Neural cell (in vitro differentiated cells): ENCODE results near the gene HMGXB4. TPM values are rescaled to one million over a fixed set of nuclear protein-coding genes. Genes with fewer than 3 reads are reported as not detected.

Experiments used
- H2AFZ ChIP-seq: fragments of 200-600, 300-800 bp; sonication (generic), shearing (Covaris generic); 2 replicates; pipeline ENCODE4 v1.6.0; 2014; ENCODE audit warnings: low read depth, mild to moderate bottlenecking, antibody characterized with exemption, low read length, moderate library complexity
- H3F3A ChIP-seq: fragments of 200-600 bp; shearing (Covaris generic); 2 replicates; pipeline ENCODE4 v1.6.1; 2016; ENCODE audit warnings: mild to moderate bottlenecking, moderate library complexity, mixed read lengths, antibody characterized with exemption, low read length; ENCODE audit not compliant: insufficient read depth, poor library complexity, severe bottlenecking
- H3K27ac ChIP-seq: fragments of 200-600, 300-800 bp; sonication (generic), shearing (Covaris generic); 2 replicates; pipeline ENCODE4 v1.5.1; 2014; ENCODE audit warnings: mild to moderate bottlenecking, low read length, moderate library complexity
- H3K27me3 ChIP-seq: fragments of 300-800, 200-600 bp; sonication (generic), shearing (Covaris generic); 2 replicates; pipeline ENCODE4 v1.6.0; 2014; ENCODE audit warnings: mild to moderate bottlenecking, low read depth, low read length, moderate library complexity; ENCODE audit not compliant: insufficient read depth
- H3K36me3 ChIP-seq: fragments of 300-800, 200-600 bp; sonication (generic), shearing (Covaris generic); 2 replicates; pipeline ENCODE4 v1.5.1; 2014; ENCODE audit warnings: mild to moderate bottlenecking, antibody characterized with exemption, low read length, moderate library complexity; ENCODE audit not compliant: insufficient read depth
- H3K4me2 ChIP-seq: fragments of 300-800, 200-600 bp; sonication (generic), shearing (Covaris generic); 2 replicates; pipeline ENCODE4 v1.6.0; 2014; ENCODE audit warnings: mild to moderate bottlenecking, low read length
- H3K4me3 ChIP-seq: fragments of 300-800, 200-600 bp; sonication (generic), shearing (Covaris generic); 2 replicates; pipeline ENCODE4 v1.5.1; 2014; ENCODE audit warnings: mild to moderate bottlenecking, low read length, moderate library complexity
- H3K79me2 ChIP-seq: fragments of 200-600 bp; shearing (Covaris generic); replicated peaks from 2 replicates; pipeline ENCODE4 v1.6.0; 2014; ENCODE audit warnings: mild to moderate bottlenecking, low read length, moderate library complexity; ENCODE audit not compliant: insufficient read depth
- H3K9ac ChIP-seq: fragments of 300-800, 200-600 bp; sonication (generic), shearing (Covaris generic); 2 replicates; pipeline ENCODE4 v1.6.1; 2016; ENCODE audit warnings: mild to moderate bottlenecking, low read length, mixed read lengths
- H3K9me2 ChIP-seq: fragments of 200-600 bp; shearing (Covaris generic); 2 replicates; pipeline ENCODE4 v1.6.1; 2016; ENCODE audit warnings: mild to moderate bottlenecking, low read length, mixed read lengths; ENCODE audit not compliant: insufficient read depth
- H3K9me3 ChIP-seq: fragments of 200-600, 300-800 bp; sonication (generic), shearing (Covaris generic); 2 replicates; pipeline ENCODE4 v1.6.1; 2016; ENCODE audit warnings: mild to moderate bottlenecking, mixed run types, low read length, moderate library complexity, mixed read lengths
- H4K20me1 ChIP-seq: fragments of 200-600 bp; shearing (Covaris generic); 2 replicates; pipeline ENCODE4 v1.6.1; 2016; ENCODE audit warnings: mild to moderate bottlenecking, mixed run types; ENCODE audit not compliant: insufficient read depth
- CTCF ChIP-seq: fragments of 450-650 bp; IDR thresholded peaks from 2 replicates; pipeline ENCODE4 v1.5.1; 2014; ENCODE audit warnings: antibody characterized with exemption, mild to moderate bottlenecking, moderate library complexity; ENCODE audit not compliant: poor library complexity, severe bottlenecking
- EP300 ChIP-seq: fragments of 450-650 bp; conservative IDR thresholded peaks from 2 replicates; pipeline ENCODE4 v1.6.1; 2014; ENCODE audit warnings: antibody characterized with exemption, mild to moderate bottlenecking, moderate library complexity; ENCODE audit not compliant: poor library complexity, severe bottlenecking
- EZH2 ChIP-seq: fragments of 200-600, 300-800 bp; shearing (Covaris generic), sonication (generic); IDR thresholded peaks from 2 replicates; pipeline ENCODE4 v1.6.1; 2014; ENCODE audit warnings: antibody characterized with exemption, low read length, borderline replicate concordance, mild to moderate bottlenecking; ENCODE audit not compliant: insufficient read depth, poor library complexity, severe bottlenecking
- MXI1 ChIP-seq: fragments of 450-650 bp; conservative IDR thresholded peaks from 2 replicates; pipeline ENCODE4 v1.6.1; 2014; ENCODE audit warnings: antibody characterized with exemption, mild to moderate bottlenecking; ENCODE audit not compliant: poor library complexity, severe bottlenecking
- POLR2AphosphoS5 ChIP-seq: IDR thresholded peaks from 2 replicates; pipeline ENCODE4 v1.6.1; 2012
- RAD21 ChIP-seq: fragments of 450-650 bp; conservative IDR thresholded peaks from 2 replicates; pipeline ENCODE4 v1.6.1; 2014; ENCODE audit warnings: antibody characterized with exemption, mild to moderate bottlenecking, moderate library complexity
- REST ChIP-seq: IDR thresholded peaks from 2 replicates; pipeline ENCODE4 v1.6.1; 2012; ENCODE audit warnings: borderline replicate concordance
- SMC3 ChIP-seq: fragments of 450-650 bp; conservative IDR thresholded peaks from 2 replicates; pipeline ENCODE4 v1.6.1; 2014; ENCODE audit warnings: antibody characterized with exemption, mild to moderate bottlenecking, moderate library complexity; ENCODE audit not compliant: poor library complexity
- TAF1 ChIP-seq: IDR thresholded peaks from 2 replicates; pipeline ENCODE4 v1.6.1; 2012; ENCODE audit warnings: low read depth
- polyA plus RNA-seq: library from polyadenylated mRNA; depleted of rRNA; stranded (reverse); fragments of >200 nt; gene quantifications from 2 replicates; pipeline ENCODE4 v1.2.3, GENCODE V29; 2014

The HMGXB4 gene
- polyA plus RNA-seq, 1 donor from 2014 or later = 20.0 TPM

GRCh38 chr22:35319244-35319985 lies 62.1 kb downstream of the HMGXB4 start:
- Histone ChIP-seq H3K36me3 (no peaks in the 10 kb centered on the region), H2AFZ (no peak overlapping the region), H3K27me3 (no peaks in the 10 kb centered on the region), H3K9me2 (no peaks in the 10 kb centered on the region), H3K4me3 (no peak overlapping the region), H3K27ac (no peak overlapping the region), H3K9me3 (no peaks in the 10 kb centered on the region), H3K9ac (no peak overlapping the region), H4K20me1 (no peaks in the 10 kb centered on the region), H3F3A (no peaks in the 10 kb centered on the region), H3K79me2 (no peaks in the 10 kb centered on the region), H3K4me2 (no peak overlapping the region)
- TF ChIP-seq POLR2AphosphoS5 = no peak
- TF ChIP-seq TAF1 = no peak
- TF ChIP-seq EZH2 = no peak
- no peak for TF ChIP-seq CTCF
- TF ChIP-seq SMC3 = no peak
- no peak for TF ChIP-seq EP300
- no peak for TF ChIP-seq REST

GRCh38 chr22:35322126-35322525 lies 64.8 kb downstream of the HMGXB4 start:
- TF ChIP-seq MXI1 (no peak), POLR2AphosphoS5 (no peak), TAF1 (no peak), RAD21 (no peak), REST (no peak)

More at GRCh38 chr22:35322126-35322525, 64.8 kb downstream of the HMGXB4 start:
- Histone ChIP-seq H3K9me2 (no peaks in the 10 kb centered on the region), H3K4me2 (no peak overlapping the region), H3K27ac (no peak overlapping the region), H4K20me1 (no peaks in the 10 kb centered on the region), H3K9me3 (no peaks in the 10 kb centered on the region), H2AFZ (no peak overlapping the region), H3K27me3 (no peaks in the 10 kb centered on the region), H3K9ac (no peak overlapping the region), H3K4me3 (no peak overlapping the region), H3K79me2 (no peaks in the 10 kb centered on the region), H3F3A (no peaks in the 10 kb centered on the region), H3K36me3 (no peaks in the 10 kb centered on the region)
